Heart left ventricle (tissue), 13 donors: ENCODE results near the gene DNER.

ENCODE experiments used
- POLR2A ChIP-seq, 2 donors: fragments of 450-650 bp; IDR thresholded peaks; one replicate each; pipeline ENCODE4 v1.6.1; 2017; ENCODE audit warnings: antibody characterized with exemption in 2 of 2, mild to moderate bottlenecking in 2 of 2, moderate library complexity in 2 of 2
- TF ChIP-seq, protein P1 (sequence below), 12 donors: fragments of 200-600 bp; sonication (generic) in 4 of 12; IDR thresholded peaks; one replicate each; pipeline versions ENCODE4 v1.5.0 to v1.8.0; 2018 to 2022; ENCODE audit warnings: antibody characterized with exemption in 12 of 12, mild to moderate bottlenecking in 5 of 12
- donor health status: ischemic (EF 13 %, LVEDD 7.1; RV severe dilation, severe dysfunction).
- donor health status: DM: no; HTN: yes; CAD: no.
- donor health status: DM: no; HTN: no; CAD: no.
- donor health status: ischemic (EF 25% LVEDD 6.9; RV normal size, moderate dysfunction).
- donor health status: ischemic (EF 25% LVEDD 5.7; RV mildly dilated, moderate dysfunction).
- donor health status: ischemic (EF 35%, LVEDD 5.7; RV mildly dilated, moderate dysfunction).
- donor health status: nonischemic (EF 11% LVEDD 7.7; RV severe dilation, severe dysfunction).
- donor health status: DM: yes; HTN: yes; CAD: no.
- donor health status: PGD.
- donor health status: ischemic (EF 29% LVEDD 5.4; RV normal size, mild dysfunction).
- donor health status: nonischemic (EF 23%, LVEDD 6.1; RV moderate dilation, normal function).

GRCh38 chr2:229409751-229410181 lies 304.6 kb downstream of the DNER start:
- TF ChIP-seq, protein P1, sequence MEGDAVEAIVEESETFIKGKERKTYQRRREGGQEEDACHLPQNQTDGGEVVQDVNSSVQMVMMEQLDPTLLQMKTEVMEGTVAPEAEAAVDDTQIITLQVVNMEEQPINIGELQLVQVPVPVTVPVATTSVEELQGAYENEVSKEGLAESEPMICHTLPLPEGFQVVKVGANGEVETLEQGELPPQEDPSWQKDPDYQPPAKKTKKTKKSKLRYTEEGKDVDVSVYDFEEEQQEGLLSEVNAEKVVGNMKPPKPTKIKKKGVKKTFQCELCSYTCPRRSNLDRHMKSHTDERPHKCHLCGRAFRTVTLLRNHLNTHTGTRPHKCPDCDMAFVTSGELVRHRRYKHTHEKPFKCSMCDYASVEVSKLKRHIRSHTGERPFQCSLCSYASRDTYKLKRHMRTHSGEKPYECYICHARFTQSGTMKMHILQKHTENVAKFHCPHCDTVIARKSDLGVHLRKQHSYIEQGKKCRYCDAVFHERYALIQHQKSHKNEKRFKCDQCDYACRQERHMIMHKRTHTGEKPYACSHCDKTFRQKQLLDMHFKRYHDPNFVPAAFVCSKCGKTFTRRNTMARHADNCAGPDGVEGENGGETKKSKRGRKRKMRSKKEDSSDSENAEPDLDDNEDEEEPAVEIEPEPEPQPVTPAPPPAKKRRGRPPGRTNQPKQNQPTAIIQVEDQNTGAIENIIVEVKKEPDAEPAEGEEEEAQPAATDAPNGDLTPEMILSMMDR (IDR thresholded peaks at IDR 0.05), result no peak
- no peak for TF ChIP-seq POLR2A (IDR thresholded peaks at IDR 0.05)
